ENCODE data around the gene PTPRF.

The PTPRF gene

DNA sequence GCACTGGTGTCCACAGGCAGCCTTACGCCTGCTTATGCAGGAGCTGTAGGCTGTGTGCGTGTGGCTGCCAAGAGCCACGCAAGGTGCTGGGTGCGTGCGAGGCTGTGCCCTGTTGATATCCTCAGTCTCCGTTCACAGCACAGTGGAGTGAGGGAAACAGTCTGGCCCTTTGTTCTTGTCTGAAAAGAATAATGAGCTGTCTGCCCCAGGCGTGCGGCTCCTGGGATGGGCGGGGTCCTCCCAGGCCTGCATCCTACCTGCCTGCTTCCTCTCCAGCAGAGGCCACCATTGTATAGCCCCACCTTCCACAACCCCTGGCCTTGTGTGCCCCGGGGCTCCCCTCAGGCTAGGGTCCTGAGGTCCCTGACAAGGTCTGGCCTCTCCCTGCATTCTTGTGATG, 72.3 kb downstream of the PTPRF start:
- no peak for TF ChIP-seq GATA2 (IDR thresholded peaks at IDR 0.05; ENCODE audit: low read depth, low read length)
- TF ChIP-seq GATA3 (IDR thresholded peaks at IDR 0.05; ENCODE audit: low read depth, low read length), result no peak

GRCh38 chr1:43604192-43604591, 73.5 kb downstream of the PTPRF start:
- TF ChIP-seq GATA2 (IDR thresholded peaks at IDR 0.05; ENCODE audit: low read depth, low read length) (no peak), GATA3 (IDR thresholded peaks at IDR 0.05; ENCODE audit: low read depth, low read length) (no peak)

DNA sequence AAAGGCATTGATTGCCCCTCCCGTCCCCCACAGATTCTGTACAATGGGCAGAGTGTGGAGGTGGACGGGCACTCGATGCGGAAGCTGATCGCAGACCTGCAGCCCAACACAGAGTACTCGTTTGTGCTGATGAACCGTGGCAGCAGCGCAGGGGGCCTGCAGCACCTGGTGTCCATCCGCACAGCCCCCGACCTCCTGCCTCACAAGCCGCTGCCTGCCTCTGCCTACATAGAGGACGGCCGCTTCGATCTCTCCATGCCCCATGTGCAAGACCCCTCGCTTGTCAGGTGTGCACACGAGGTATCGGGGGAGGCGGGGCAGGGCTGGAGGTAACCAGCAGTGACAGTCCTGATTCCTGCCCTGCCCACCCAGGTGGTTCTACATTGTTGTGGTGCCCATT, 74.5 kb downstream of the PTPRF start:
- TF ChIP-seq GATA3 (IDR thresholded peaks at IDR 0.05; ENCODE audit: low read depth, low read length) (no peak), GATA2 (IDR thresholded peaks at IDR 0.05; ENCODE audit: low read depth, low read length) (no peak)

DNA sequence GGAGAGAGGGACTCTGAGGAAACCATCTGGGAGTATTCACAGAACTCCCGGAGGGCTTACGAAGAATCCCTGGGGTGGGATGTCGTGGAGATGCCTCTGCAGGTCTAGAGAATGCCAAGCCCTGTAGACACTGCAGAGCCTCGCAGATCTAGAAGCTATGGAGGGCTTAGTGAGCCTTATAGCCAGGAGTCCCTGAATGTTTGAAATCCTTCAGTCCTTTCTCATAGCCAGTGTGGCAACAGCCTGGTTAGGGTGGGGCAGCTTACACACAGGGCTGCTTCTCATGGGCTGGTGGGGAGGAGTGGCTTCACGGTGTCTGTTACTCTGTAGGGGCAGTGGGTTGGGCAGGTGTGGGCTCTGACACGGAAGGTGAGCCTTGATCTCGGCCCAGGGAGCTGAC, 75.1 kb downstream of the PTPRF start:
- no peak for TF ChIP-seq GATA3 (IDR thresholded peaks at IDR 0.05; ENCODE audit: low read depth, low read length)
- TF ChIP-seq GATA2 (IDR thresholded peaks at IDR 0.05; ENCODE audit: low read depth, low read length), result no peak

DNA sequence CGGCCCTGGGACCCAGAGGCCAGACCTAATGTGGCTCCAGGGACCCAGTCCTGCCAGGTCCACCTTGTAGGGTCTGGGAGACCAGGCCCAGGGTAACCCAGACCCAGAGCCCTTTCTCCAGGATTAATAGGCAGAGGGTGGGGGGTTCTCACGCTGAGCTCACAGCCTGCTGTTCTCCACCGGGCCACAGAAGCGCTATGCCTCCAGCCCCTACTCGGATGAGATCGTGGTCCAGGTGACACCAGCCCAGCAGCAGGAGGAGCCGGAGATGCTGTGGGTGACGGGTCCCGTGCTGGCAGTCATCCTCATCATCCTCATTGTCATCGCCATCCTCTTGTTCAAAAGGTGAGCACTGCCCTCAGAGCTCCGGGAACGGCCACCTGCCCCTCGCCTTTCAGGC, 75.9 kb downstream of the PTPRF start:
- TF ChIP-seq GATA2 (IDR thresholded peaks at IDR 0.05; ENCODE audit: low read depth, low read length) (no peak), GATA3 (IDR thresholded peaks at IDR 0.05; ENCODE audit: low read depth, low read length) (no peak)

- TF ChIP-seq GATA3 (IDR thresholded peaks at IDR 0.05; ENCODE audit: low read depth, low read length) (no peak), GATA2 (IDR thresholded peaks at IDR 0.05; ENCODE audit: low read depth, low read length) (no peak)
Measured at GRCh38 chr1:43608827-43609226, 78.1 kb downstream of the PTPRF start.

DNA sequence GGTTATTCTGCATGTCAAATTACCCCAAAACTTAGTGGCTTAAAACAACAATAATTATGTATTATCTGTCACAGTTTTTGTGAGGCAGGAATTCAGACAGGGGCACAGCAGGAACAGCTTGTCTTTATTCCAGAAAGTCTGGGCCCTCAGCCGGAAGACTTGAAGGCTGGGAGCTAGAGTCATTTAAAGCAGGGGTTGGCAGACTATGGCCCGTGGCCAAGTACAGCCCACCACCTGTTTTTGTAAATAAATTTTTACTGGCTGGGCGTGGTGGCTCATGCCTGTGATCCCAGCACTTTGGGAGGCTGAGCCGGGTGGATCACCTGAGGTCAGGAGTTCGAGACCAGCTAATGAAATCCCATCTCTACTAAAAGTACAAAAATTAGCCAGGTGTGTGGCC, 79.7 kb downstream of the PTPRF start:
- TF ChIP-seq GATA2 (IDR thresholded peaks at IDR 0.05; ENCODE audit: low read depth, low read length) (no peak), GATA3 (IDR thresholded peaks at IDR 0.05; ENCODE audit: low read depth, low read length) (no peak)

DNA sequence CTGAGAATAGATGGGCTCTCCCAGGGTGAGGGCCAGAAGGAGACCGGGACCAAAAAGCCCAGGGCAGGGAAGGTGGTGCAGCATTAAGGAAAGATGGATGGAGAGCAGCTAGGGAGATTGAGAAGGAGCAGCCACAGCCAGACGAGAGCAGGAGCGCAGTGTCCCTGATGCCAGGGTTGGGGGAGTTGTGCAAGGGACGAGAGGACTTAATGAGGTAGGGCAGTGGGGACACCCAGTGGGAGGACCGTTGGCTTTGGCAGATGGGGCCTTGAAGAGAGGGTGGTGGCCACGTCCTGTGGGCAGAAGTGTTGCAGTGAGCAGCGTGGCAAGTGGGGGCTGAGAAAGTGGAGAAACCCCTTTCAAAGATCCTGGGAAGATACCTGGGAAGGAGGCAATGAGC, 81.3 kb downstream of the PTPRF start:
- TF ChIP-seq GATA3 (IDR thresholded peaks at IDR 0.05; ENCODE audit: low read depth, low read length) (no peak), GATA2 (IDR thresholded peaks at IDR 0.05; ENCODE audit: low read depth, low read length) (no peak)

- TF ChIP-seq GATA2 (IDR thresholded peaks at IDR 0.05; ENCODE audit: low read depth, low read length) (no peak), GATA3 (IDR thresholded peaks at IDR 0.05; ENCODE audit: low read depth, low read length) (no peak)
Measured at GRCh38 chr1:43612406-43612805, 81.7 kb downstream of the PTPRF start.

DNA sequence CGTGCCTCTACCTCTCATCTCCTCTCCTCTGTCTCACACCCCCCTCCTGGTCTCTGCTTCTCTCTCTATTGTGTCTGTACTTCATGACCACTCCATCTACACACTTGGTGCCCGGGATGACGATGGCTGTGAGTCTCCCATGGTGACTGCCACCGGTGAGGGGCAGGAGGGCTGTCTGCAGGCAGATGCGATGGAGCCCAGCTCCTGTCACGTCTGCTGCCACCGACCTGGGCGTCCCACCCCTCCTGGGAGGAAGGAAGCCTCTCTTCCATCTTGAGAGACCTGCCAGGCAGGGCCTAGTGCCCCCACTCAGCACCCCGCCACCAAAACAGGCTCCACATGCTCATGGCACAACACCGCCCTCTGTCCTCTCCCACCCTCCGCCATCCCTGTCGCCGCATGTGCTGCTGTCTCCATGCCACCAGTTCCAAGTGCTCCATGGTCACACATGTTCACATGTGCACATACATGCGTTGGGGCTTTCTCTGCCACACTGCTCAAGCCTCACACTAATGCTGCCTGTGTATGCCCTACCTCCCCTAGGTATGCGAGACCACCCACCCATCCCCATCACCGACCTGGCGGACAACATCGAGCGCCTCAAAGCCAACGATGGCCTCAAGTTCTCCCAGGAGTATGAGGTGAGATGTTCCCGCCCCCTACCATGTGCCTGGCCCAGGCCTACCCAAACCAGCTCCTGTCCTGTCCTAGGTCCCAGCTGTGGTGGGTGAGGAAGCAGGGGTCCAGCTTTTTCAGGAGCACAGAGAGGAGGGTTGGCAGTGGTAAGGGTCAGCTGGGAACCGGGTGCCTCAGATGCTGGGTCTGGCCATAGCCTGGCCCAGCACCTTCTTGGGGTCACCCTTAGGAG, 82.6 kb downstream of the PTPRF start:
- TF ChIP-seq GATA3 (IDR thresholded peaks at IDR 0.05; ENCODE audit: low read depth, low read length), result no peak
- TF ChIP-seq GATA2 (IDR thresholded peaks at IDR 0.05; ENCODE audit: low read depth, low read length), result no peak

DNA sequence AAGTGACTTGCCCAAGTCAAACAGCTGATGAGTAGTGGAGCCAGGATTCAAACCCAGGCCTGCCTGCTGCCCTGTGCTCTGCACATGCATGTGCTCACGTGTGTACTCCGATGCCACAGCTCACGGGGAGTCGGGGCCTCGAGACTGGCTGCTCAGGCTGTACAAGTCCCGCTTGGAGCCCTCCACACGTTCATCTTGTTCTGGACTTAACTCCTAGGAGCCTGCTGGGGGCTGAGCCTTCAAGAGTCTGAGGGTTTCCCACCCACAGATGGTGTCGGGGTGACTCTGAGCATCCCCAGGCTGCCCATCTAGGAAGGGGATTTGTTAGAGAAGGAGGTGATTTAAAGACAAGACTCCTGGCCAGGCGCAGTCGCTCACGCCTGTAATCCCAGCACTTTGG, 83.5 kb downstream of the PTPRF start:
- no peak for TF ChIP-seq GATA2 (IDR thresholded peaks at IDR 0.05; ENCODE audit: low read depth, low read length)
- no peak for TF ChIP-seq GATA3 (IDR thresholded peaks at IDR 0.05; ENCODE audit: low read depth, low read length)

- no peak for TF ChIP-seq GATA2 (IDR thresholded peaks at IDR 0.05; ENCODE audit: low read depth, low read length)
- no peak for TF ChIP-seq GATA3 (IDR thresholded peaks at IDR 0.05; ENCODE audit: low read depth, low read length)
Measured at GRCh38 chr1:43614891-43615290, 84.2 kb downstream of the PTPRF start.

DNA sequence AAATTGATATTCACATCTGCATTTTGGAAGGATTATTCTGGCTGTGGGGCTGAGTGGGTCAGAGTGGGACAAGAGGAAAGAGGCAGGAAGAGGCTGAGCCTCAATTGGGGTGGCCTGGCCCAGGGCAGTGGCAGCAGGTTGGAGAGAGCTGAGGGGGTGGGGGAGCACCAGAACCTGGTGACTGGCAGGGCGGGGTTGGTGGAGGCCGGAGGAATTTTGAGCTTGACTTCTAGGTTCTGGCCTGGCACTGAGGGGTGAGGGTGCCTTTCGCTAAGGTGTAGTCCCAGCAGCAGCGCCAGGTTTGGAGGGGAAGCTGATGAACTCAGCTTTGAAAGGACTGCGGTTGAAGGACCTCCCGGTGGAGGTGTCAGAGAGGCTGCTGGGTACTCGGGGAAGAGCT, 85.7 kb downstream of the PTPRF start:
- TF ChIP-seq GATA2 (IDR thresholded peaks at IDR 0.05; ENCODE audit: low read depth, low read length) (no peak), GATA3 (IDR thresholded peaks at IDR 0.05; ENCODE audit: low read depth, low read length) (no peak)

- no peak for TF ChIP-seq GATA3 (IDR thresholded peaks at IDR 0.05; ENCODE audit: low read depth, low read length)
- no peak for TF ChIP-seq GATA2 (IDR thresholded peaks at IDR 0.05; ENCODE audit: low read depth, low read length)
Measured at GRCh38 chr1:43617011-43617410, 86.3 kb downstream of the PTPRF start.

GRCh38 chr1:43617668-43618067, 87.0 kb downstream of the PTPRF start:
- TF ChIP-seq GATA2 (IDR thresholded peaks at IDR 0.05; ENCODE audit: low read depth, low read length), result no peak
- no peak for TF ChIP-seq GATA3 (IDR thresholded peaks at IDR 0.05; ENCODE audit: low read depth, low read length)

Measured in SH-SY5Y (cell line).